GM12864 (cell line): ENCODE measurements around the gene ERLEC1.
"Not testable (repeated sequence)": the region's sequence is repeated elsewhere in the genome, so short reads cannot be mapped to it uniquely, and the experiment has no call there.

Experiments used
- DNase-seq: peaks from one replicate; pipeline ENCODE4 v3.0.0-alpha.2; 2011; ENCODE audit warnings: low read depth
- H3K4me3 ChIP-seq: 2 replicates; pipeline ENCODE4 v1.5.1; 2011; ENCODE audit warnings: mild to moderate bottlenecking, low read depth, low read length, control low read depth
- TF ChIP-seq, protein P1 (sequence below): IDR thresholded peaks from 2 replicates; pipeline ENCODE4 v1.5.1; 2011; ENCODE audit warnings: low read depth, mild to moderate bottlenecking, moderate library complexity, low read length, control low read depth, inconsistent platforms; ENCODE audit errors: missing control alignments

The ERLEC1 gene

DNA sequence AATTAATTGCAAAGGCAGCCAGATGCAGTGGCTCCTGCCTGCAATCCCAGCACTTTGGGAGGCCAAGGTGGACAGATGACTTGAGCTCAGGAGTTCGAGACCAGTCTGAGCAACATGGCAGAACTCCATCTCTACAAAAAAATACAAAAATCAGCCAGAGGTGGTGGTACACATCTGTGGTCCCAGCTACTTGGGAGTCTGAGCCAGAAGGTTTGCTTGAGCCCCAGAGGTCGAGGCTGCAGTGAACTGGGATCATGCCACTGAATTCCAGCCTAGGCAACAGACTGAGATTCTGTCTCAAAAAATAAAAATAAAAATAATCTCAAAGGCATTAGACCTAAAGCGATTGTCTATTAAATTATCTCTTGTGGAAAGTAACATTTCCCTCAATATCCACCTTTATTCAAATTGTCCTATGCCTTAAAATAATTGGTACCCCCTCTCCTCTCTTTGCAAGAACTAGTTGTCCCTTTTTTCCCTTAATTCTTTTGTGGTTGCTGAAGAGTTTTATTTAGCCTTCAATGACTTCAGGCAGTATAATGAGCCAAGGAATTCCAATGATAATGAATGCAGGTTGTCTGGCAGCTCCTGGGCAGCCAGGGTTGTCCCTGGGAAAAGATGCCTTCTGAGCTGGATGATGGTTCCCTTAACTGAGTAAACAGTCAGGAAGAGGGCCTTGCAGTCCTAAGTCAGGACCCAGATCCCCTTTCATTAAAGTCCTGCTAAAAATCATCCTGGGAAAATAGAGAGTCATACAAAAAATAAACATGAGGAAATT is 40.7 kb downstream of the ERLEC1 start:
- DNase-seq, result no peak
- no peak overlapping the region for H3K4me3 ChIP-seq
- TF ChIP-seq, protein P1, sequence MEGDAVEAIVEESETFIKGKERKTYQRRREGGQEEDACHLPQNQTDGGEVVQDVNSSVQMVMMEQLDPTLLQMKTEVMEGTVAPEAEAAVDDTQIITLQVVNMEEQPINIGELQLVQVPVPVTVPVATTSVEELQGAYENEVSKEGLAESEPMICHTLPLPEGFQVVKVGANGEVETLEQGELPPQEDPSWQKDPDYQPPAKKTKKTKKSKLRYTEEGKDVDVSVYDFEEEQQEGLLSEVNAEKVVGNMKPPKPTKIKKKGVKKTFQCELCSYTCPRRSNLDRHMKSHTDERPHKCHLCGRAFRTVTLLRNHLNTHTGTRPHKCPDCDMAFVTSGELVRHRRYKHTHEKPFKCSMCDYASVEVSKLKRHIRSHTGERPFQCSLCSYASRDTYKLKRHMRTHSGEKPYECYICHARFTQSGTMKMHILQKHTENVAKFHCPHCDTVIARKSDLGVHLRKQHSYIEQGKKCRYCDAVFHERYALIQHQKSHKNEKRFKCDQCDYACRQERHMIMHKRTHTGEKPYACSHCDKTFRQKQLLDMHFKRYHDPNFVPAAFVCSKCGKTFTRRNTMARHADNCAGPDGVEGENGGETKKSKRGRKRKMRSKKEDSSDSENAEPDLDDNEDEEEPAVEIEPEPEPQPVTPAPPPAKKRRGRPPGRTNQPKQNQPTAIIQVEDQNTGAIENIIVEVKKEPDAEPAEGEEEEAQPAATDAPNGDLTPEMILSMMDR, result no peak

DNA sequence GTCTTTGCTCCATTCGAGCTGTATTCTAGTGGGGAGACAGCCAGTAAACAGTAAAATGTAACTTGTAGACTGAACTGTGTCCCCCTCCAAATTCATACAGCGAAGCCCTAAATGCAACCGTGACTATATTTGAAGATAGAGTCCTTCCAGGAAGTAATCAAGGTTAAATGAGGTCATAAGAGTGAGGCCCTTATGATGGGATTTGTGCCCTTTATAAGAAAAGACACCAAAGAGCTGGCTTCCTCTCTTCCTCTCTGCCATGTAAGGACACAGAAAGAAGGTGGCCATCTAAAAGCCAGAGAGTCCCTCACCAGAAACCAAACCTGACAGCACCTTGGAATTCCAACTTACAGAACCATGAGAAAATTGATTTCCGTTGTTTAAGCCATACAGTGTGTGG is 41.5 kb downstream of the ERLEC1 start:
- TF ChIP-seq, protein P1, result no peak

DNA sequence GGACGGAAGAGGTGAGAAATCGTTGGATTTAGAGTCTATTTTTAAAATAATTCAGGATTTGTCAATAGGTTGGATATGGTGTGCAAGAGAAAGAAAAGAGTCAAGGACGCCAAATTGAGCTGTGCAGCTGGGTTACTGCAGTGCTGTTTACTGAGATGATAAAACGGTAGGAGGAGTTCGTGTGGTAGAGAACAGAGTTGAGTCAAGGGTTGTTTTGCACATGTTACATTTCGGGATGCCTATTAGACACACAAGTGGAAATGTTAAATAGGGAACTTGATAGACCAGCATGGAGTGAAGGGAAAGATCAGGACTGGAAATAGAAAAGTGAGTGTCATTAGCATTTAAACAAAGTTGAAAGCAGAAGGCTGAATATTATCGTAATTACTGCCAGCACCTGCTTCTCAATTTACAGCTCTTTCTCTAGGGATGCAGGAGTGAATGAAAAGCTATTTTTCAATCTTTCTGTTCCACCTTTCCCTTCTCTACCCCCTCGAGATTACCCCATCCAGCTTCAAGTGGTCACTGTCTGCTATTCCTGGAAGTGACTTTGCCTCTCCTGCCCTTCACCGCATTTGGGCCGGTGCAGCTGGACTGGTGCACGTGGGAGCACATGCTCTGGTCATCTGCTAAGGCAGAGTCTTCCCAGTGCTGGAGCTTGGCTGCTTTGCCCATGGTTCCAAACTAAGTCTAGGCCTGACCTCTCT is 42.6 kb downstream of the ERLEC1 start:
- DNase-seq, result no peak
- TF ChIP-seq, protein P1, result no peak
- no peak overlapping the region for H3K4me3 ChIP-seq

More for the DNA sequence above, 41.5 kb downstream of the ERLEC1 start:
- no peak overlapping the region for H3K4me3 ChIP-seq
- no peak for DNase-seq

DNA sequence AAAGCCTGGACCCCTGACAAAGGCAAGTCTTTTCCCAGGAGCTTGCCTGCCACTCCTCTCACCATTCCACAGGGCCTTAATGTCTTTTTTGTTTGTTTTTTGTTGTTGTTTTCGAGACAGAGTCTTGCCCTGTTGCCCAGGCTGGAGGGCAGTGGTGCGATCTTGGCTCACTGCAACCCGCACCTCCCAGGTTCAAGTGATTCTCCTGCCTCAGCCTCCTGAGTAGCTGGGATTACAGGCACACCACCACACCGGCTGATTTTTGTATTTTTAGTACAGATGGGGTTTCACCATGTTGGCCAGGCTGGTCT is 43.1 kb downstream of the ERLEC1 start:
- not testable (repeated sequence) for DNase-seq

DNA sequence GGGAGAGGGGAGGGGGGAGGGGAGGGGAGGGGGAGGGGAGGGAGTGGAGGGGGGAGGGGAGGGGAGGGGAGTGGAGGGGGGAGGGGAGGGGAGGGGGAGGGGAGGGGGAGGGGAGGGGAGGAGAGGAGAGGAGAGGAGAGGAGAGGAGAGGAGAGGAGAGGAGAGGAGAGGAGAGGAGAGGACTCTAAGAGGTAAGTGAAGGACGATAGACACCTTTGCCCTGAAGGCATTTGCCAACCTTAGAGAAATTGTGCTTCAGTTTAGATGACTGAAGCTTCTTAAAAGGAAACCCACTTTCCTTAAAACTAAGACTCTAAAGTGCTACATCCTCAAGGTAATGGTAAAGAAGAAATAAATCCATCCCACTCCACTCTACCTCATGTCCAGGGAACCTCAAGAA is 53.7 kb downstream of the ERLEC1 start:
- DNase-seq, result no peak

More for the DNA sequence above, 43.1 kb downstream of the ERLEC1 start:
- H3K4me3 ChIP-seq, result not testable (repeated sequence)

DNA sequence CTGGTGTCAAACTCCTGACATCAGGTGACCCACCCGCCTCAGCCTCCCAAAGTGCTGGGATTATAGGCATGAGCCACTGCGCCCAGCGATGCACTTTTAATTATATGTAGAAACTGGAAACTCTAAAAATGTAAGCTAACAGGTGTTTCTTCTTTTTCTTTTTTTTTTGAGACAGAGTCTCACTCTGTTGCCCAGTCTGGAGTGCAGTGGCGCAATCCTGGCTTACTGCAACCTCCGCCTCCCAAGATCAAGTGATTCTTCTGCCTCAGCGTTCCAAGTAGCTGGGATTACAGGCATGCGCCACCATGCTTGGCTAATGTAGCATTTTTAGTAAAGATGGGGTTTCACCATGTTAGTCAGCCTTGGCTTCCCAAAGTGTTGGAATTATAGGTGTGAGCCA is 54.8 kb downstream of the ERLEC1 start:
- not testable (repeated sequence) for H3K4me3 ChIP-seq, DNase-seq

More for the DNA sequence above, 53.7 kb downstream of the ERLEC1 start:
- TF ChIP-seq, protein P1, result no peak
- no peak overlapping the region for H3K4me3 ChIP-seq

DNA sequence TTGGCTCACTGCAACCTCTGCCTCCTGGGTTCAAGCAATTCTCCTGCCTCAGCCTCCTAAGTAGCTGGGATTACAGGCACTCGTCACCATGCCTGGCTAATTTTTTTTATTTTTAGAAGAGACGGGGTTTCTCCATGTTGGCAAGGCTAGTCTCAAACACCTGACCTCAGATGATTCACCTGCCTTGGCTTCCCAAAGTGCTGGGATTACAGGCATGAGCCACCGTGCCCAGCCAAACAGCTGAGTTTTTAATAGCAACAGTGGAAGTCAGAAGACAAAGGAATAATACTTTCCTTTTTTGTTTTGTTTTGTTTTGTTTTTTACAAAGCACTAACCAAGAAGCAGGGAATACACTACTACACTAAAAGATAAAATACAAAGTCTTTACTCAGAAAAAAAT is 56.0 kb downstream of the ERLEC1 start:
- TF ChIP-seq, protein P1, result no peak
- DNase-seq, result no peak
- no peak overlapping the region for H3K4me3 ChIP-seq

DNA sequence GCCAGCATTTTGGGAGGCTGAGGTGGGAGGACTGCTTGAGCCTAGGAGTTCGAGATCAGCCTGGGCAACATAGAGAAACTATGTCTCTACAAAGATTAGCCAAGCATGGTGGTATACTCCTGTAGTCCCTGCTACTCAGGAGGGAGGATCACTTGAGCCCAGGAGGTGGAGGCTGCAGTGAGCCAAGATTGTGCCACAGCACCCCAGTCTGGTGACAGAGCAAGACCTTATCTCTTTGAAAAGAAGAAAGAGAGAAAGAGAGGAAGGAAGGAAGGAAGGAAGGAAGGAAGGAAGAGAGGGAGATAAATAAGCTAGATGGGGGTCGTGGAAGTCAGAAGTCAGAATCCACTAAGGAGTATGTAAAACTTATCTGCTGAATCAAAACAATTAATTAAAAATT is 56.8 kb downstream of the ERLEC1 start:
- DNase-seq, result no peak
- H3K4me3 ChIP-seq, result no peak overlapping the region
- TF ChIP-seq, protein P1, result no peak
